Ureter (tissue), 1 donor: ENCODE measurements around the gene ARIH1. TPM values are rescaled to one million over a fixed set of nuclear protein-coding genes. Genes with fewer than 3 reads are reported as not detected.
"Not testable (repeated sequence)": the region's sequence is repeated elsewhere in the genome, so short reads cannot be mapped to it uniquely, and the experiment has no call there.

Experiments used
- DNase-seq: peaks from one replicate; pipeline ENCODE4 v3.0.0-alpha.2; 2020; ENCODE audit warnings: low spot score
- total RNA-seq: library from RNA; stranded (reverse); gene quantifications from one replicate; pipeline ENCODE4 v1.2.4, GENCODE V29; 2023
- donor health status: DM: yes; HTN: yes; CAD: no.

The ARIH1 gene
- total RNA-seq = 163 TPM

GRCh38 chr15:72473614-72474465, at the start of gene ARIH1:
TSS of gene ARIH1 (plus strand) at chr15:72474330. CDS start at chr15:72474640, 310 bp downstream.
- DNase-seq = peak; percentile 99

DNA sequence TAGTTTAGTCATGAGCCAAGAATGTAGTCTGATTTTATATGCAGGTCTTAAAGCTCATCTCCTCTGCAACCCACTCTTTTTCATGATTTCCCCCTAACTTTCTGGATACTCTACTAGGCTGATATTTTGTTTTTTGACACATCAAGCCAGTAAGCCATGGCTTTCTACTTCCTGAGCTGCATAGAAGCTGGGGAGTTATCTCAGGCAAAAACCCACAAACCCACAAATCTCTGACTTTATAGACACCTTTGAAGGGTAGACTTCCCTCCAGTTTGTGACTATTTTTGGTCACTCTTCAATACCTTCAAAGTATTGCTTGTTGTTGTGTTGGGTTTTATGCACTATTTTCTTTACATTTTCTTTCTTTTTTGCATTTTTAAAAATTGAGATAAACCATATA, 47.4 kb upstream of the ARIH1 start:
- DNase-seq = no peak

GRCh38 chr15:72437650-72438316, 36.3 kb upstream of the ARIH1 start:
- DNase-seq = no peak

GRCh38 chr15:72442848-72443247, 31.3 kb upstream of the ARIH1 start:
- not testable (repeated sequence) for DNase-seq

DNA sequence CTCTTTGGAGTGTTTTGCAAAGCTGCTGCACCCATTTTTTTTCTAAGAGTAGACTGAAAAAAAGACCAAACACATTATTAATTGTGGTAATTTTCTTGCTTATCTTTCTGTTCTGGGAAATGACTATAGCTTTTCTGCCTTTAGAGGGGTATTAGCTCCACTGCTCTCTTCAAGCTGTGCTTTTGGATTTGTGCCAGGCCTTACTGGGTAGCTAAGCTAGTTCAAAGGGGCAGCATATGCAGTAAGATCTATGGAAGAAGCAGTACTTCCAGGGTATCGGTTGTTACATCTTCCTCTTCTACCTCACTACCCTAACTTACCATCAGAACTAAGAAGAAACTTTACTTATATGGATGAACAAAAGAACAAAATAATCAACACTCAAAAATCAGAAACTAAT, 28.7 kb upstream of the ARIH1 start:
- no peak for DNase-seq

DNA sequence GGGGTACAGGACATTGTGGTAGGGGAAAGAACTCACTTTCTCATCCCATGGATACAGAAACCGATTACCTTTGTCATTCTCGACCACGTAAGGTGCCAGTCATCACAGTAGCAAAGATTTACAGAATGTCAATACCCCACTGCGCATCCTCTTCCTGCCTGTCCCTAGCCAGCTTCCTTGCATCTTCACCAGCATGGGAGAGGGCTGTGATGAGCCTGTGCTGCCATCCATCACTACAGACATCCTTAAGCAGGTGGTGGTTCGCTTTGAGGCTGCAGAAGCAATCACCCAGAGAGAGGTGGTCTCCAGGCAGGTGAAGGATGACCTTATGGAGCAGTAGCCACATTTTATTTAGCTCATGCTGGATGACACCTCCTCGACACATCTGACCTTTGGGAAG, 23.3 kb upstream of the ARIH1 start:
- DNase-seq = no peak

DNA sequence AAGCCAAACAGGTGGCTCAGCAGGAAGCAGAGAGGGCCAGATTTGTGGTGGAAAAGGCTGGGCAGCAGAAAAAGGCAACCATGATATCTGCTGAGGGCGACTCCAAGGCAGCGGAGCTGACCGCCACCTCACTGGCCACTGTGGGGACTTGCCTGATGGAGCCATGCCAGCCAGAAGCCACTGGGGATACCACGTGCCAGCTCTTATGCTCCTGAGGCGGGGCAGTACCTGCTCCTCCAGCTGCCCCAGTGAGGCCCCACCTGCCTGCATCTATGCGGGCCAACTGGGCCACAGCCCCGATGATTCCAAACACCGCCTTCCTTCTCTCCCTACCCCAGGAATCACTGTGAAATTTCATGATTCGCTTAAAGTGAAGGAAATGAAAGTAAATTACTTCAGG, 22.9 kb upstream of the ARIH1 start:
- DNase-seq = no peak

DNA sequence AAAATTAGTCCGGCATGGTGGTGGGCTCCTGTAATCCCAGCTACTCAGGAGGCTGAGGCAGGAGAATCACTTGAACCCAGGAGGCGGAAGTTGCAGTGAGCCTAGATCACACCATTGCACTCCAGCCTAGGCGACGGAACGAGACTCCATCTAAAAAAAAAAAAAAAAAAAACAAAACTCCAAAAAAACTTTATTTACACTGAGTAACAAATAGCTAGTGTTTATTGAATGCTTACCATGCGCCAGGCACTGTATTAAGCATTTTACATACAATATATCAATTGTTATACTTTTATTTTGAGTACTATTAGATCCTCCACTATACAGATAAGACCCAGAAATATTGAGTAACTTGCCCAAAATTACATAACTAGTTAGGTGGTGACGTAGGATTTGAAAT, 17.4 kb upstream of the ARIH1 start:
- no peak for DNase-seq

- no peak for DNase-seq
Observed at GRCh38 chr15:72460402-72460801, 13.7 kb upstream of the ARIH1 start.

GRCh38 chr15:72463702-72464101, 10.4 kb upstream of the ARIH1 start:
- DNase-seq = no peak

GRCh38 chr15:72464251-72464650, 9.9 kb upstream of the ARIH1 start:
- DNase-seq = no peak

DNA sequence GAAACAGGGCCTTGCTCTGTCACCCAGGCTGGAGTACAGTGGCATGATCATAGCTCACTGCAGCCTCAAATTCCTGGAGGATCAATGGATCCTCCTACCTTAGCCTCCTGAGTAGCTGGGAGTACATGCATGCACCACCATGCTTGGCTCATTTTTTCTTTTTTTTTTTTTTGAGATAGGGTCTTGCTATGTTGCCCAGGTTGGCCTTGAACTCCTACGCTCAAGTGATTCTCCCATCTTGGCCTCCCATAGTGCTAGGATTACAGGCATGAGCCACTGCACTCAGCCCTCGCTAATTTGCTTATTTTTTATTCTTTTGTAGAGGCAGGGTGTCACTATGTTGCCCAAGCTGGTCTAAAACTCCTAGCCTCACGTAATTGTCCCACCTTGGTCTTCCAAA, 6.0 kb upstream of the ARIH1 start:
- no peak for DNase-seq

- DNase-seq = no peak
Observed at GRCh38 chr15:72472992-72473610, 1.0 kb upstream of the ARIH1 start.

DNA sequence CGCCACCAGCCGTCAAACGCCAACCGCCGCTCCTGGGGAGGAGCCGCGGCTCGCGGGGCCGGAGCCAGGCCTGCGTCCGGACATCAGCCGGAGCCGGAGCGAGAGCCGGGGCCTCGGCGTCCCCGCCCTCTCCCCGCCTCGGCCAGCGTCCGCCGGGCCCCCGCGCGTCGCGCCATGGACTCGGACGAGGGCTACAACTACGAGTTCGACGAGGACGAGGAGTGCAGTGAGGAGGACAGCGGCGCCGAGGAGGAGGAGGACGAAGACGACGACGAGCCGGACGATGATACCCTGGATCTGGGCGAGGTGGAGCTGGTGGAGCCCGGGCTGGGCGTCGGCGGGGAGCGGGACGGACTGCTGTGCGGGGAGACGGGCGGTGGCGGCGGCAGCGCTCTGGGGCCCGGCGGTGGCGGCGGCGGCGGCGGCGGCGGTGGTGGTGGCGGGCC, 359 bp downstream of the ARIH1 start:
- DNase-seq = no peak

GRCh38 chr15:72474912-72475628, 940 bp downstream of the ARIH1 start:
- DNase-seq = peak; percentile 83

GRCh38 chr15:72475674-72476073, 1.5 kb downstream of the ARIH1 start:
- no peak for DNase-seq

- not testable (repeated sequence) for DNase-seq
Observed at GRCh38 chr15:72476330-72476729, 2.2 kb downstream of the ARIH1 start.

DNA sequence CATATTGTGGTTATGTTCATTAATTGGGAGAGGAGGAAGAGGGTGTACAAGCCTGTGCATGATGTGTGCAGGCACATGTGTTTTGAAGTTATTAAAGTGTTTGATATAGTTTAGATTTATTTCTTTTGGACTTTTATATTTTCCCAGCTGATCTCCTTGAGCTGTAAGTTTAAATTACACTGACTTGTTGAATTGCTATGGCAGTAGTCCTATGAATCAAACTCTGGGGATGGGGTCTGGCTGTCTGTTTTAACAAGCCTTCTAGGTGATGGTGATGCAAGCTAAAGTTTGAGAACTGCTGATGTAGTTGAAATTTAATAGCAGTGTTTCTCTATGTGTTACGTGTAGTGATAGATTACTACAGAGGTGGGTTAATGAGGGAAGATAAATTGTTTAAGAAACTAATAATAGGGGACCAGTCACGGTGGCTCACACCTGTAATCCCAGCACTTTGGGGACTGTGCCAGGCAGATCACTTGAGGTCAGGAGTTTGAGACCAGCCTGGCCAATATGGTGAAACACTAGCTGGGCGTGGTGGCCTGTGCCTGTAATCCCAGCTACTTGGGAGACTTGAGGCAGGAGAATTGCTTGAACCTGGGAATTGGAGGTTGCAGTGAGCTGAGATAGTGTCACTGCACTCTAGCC, 7.0 kb downstream of the ARIH1 start:
- no peak for DNase-seq

DNA sequence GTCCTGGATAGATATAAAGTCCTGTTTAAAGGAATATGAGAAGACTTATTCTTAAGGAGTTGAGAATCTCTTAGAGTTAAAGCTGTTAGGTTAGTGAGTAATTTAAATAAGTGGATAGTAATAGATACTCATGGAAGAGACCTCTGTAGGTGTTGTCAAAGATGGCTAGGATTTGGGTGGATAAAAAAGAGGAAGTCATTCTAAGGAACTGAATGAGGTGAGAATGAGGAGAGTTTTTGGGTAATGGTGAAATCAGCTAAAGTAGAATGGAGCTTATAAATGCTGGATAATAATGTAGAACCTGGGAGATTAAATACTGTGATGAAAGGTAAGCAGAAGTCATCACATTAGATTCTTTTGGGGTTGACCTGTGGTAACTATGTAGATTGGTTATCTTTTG, 8.1 kb downstream of the ARIH1 start:
- DNase-seq = no peak

DNA sequence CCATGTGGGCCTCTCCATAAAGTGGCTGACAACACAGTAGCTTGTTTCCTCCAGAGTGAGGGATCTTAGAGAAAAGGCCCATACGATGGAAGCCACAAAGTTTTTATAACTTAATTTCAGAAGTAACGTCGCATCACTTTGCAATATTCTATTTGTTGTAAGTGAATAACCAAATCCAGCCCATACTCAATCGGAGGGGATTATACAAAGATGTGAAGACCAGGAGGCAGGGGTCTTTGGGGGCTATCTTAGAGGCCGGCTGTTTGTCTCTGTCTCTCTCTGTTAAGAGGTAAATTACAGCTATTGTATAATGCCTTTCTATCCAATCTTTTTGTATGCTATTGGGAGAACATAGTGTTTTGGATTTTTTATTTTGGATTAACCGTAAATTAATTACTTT, 9.1 kb downstream of the ARIH1 start:
- no peak for DNase-seq

DNA sequence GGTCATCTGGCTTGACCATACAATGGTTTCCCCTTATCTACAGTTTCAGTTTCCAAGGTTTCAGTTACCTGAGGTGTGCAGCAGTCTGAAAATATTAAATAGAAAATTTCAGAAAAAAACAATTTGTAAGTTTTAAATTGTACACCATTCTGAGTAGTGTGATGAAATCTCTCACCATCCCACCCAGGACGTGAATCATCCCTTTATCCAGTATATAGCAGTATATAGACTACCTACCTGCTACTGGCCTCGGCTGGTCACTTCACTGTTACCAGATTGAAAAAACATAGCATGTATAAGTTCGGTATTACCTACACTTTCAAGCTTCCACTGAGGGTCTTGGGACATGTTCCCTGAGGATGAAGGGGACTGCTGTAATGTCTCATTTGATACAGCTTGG, 12.0 kb downstream of the ARIH1 start:
- no peak for DNase-seq
